Endothelial cell (in vitro differentiated cells): ENCODE results near the gene ITPKA. TPM values are rescaled to one million over a fixed set of nuclear protein-coding genes. Genes with fewer than 3 reads are reported as not detected.
A peak's percentile ranks its signal among the peaks of the same experiment; 100 is the strongest.

Experiments
- DNase-seq: peaks from one replicate; pipeline ENCODE4 v3.0.0; 2021; ENCODE audit warnings: low spot score
- H3K27ac Mint-ChIP-seq: one replicate; pipeline ENCODE4 v1.8.0; 2021; ENCODE audit warnings: mixed read lengths, inconsistent platforms; ENCODE audit not compliant: unreplicated experiment
- H3K27me3 Mint-ChIP-seq: one replicate; pipeline ENCODE4 v1.8.0; 2021; ENCODE audit warnings: mild to moderate bottlenecking, moderate library complexity, mixed read lengths, inconsistent platforms; ENCODE audit not compliant: unreplicated experiment
- H3K36me3 Mint-ChIP-seq: one replicate; pipeline ENCODE4 v1.8.0; 2021; ENCODE audit warnings: mild to moderate bottlenecking, low read depth, mixed read lengths, inconsistent platforms; ENCODE audit not compliant: unreplicated experiment
- H3K4me1 Mint-ChIP-seq: one replicate; pipeline ENCODE4 v1.8.0; 2021; ENCODE audit warnings: mild to moderate bottlenecking, mixed read lengths, inconsistent platforms; ENCODE audit not compliant: unreplicated experiment
- H3K4me3 Mint-ChIP-seq: one replicate; pipeline ENCODE4 v1.8.0; 2021; ENCODE audit warnings: mild to moderate bottlenecking, mixed read lengths, inconsistent platforms; ENCODE audit not compliant: unreplicated experiment
- H3K9me3 Mint-ChIP-seq: one replicate; pipeline ENCODE4 v1.8.0; 2021; ENCODE audit warnings: mixed read lengths, inconsistent platforms; ENCODE audit not compliant: unreplicated experiment
- total RNA-seq: library from RNA; stranded (reverse); fragmentation: NEBNext Ultra II Directional; extraction: Animal tissue kit (Norgen Biotek cat#: 25700); gene quantifications from one replicate; pipeline ENCODE4 v1.2.1, GENCODE V29; 2021; ENCODE audit not compliant: unreplicated experiment
- TF ChIP-seq, protein P1 (sequence below): fragments of 200-600 bp; sonication (generic); IDR thresholded peaks from one replicate; pipeline ENCODE4 v1.5.0; 2021; ENCODE audit warnings: antibody characterized with exemption; ENCODE audit not compliant: unreplicated experiment

Gene ITPKA
- total RNA-seq, 1 donor from 2014 or later: 4.2 TPM

DNA sequence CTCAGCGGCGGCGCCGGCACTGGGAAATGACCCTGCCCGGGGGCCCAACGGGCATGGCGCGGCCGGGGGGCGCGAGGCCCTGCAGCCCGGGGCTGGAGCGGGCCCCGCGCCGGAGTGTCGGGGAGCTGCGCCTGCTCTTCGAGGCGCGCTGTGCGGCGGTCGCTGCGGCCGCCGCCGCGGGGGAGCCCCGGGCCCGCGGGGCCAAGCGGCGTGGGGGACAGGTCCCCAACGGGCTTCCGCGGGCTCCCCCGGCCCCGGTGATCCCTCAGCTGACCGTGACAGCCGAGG lies 172 bp downstream of the ITPKA start:
- peaks cover 24% of the 10 kb centered on the region for H3K27me3 Mint-ChIP-seq
- no peak for DNase-seq
- H3K4me3 Mint-ChIP-seq: no peak overlapping the region
- H3K36me3 Mint-ChIP-seq: peaks cover 9% of the 10 kb centered on the region
- TF ChIP-seq, protein P1, sequence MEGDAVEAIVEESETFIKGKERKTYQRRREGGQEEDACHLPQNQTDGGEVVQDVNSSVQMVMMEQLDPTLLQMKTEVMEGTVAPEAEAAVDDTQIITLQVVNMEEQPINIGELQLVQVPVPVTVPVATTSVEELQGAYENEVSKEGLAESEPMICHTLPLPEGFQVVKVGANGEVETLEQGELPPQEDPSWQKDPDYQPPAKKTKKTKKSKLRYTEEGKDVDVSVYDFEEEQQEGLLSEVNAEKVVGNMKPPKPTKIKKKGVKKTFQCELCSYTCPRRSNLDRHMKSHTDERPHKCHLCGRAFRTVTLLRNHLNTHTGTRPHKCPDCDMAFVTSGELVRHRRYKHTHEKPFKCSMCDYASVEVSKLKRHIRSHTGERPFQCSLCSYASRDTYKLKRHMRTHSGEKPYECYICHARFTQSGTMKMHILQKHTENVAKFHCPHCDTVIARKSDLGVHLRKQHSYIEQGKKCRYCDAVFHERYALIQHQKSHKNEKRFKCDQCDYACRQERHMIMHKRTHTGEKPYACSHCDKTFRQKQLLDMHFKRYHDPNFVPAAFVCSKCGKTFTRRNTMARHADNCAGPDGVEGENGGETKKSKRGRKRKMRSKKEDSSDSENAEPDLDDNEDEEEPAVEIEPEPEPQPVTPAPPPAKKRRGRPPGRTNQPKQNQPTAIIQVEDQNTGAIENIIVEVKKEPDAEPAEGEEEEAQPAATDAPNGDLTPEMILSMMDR: no peak
- H3K27ac Mint-ChIP-seq: no peak overlapping the region
- no peaks in the 10 kb centered on the region for H3K9me3 Mint-ChIP-seq
- H3K4me1 Mint-ChIP-seq: peaks cover 9% of the 10 kb centered on the region

DNA sequence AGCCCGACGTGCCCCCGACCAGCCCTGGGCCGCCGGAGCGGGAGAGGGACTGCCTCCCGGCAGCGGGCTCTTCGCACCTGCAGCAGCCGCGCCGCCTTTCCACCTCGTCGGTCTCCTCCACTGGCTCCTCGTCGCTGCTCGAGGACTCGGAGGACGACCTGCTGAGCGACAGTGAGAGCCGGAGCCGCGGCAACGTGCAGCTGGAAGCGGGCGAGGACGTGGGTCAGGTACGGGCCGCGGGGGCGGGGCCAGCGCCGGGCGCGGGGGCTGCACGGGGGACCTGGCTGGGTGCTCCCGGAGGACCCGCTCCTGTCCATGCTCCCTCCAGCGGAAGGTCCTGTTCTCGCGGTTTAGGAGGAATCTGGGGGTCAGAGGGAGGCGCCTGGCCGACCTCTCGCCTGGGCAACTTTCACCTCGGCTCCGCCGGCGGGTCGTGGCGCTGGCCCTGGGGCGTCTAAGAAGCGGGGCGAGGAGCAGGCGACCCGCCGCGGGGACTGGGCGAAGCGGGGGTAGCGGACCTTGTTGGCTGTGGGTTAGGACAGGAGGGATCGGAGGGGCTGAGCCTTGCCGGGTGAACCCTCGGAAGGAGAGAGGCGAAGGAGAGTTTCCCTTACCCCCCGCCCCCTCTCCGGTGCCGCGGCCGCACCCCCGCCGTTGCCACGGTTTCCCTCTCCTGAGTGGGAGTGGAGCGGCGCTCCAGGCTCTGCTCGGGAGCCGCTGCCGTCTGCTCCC lies 682 bp downstream of the ITPKA start:
- peaks cover 9% of the 10 kb centered on the region for H3K36me3 Mint-ChIP-seq
- H3K4me1 Mint-ChIP-seq: peaks cover 9% of the 10 kb centered on the region
- no peak overlapping the region for H3K4me3 Mint-ChIP-seq
- TF ChIP-seq, protein P1: no peak
- peak; percentile 43 for DNase-seq
- peaks cover 24% of the 10 kb centered on the region for H3K27me3 Mint-ChIP-seq
- no peaks in the 10 kb centered on the region for H3K9me3 Mint-ChIP-seq
- H3K27ac Mint-ChIP-seq: no peak overlapping the region

DNA sequence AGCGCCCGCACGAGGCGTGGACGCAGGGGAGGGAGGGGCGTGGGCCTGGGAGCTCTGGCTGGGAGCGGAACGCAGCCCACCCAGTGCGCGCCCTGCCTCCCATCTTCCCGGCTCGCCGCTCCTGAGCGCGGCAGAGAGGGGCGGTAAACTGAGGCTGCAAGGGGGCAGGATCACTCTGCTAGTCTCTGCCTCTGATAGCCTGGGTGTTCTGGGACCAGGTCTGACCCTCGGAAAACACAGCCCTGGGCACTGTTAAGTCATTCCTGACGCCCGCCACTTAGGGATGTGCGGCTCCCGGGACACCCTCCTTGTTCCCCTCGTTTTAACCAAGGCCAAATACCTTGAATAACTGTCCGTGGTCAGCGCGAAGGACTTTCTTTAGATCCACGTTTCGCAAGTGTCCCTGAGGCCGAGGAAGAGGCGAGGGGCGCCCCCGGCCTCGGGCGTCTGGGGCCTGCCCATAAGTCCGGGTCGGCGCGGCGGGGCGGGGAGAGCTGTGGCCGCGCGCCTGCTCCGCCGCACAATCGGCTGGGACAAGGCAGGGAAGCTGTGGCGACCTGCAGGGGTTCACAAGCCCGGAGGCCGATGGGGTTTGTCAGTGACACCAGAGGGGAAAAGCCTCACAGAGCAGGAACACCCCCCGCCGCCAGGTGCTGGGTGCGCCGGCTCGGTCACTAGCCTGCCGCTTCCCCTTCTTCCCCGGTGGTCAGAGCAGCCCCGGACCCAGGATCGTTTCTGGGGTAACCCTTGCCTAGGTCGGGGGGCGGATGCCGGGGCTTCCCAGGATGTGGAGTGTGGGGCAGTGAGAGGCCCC lies 1.5 kb downstream of the ITPKA start:
- Mint-ChIP-seq H3K27ac (no peak overlapping the region), H3K36me3 (peaks cover 9% of the 10 kb centered on the region), H3K9me3 (no peaks in the 10 kb centered on the region), H3K27me3 (peaks cover 24% of the 10 kb centered on the region), H3K4me3 (peak overlapping the region; percentile 79), H3K4me1 (peaks cover 9% of the 10 kb centered on the region)
- TF ChIP-seq, protein P1: no peak
- peak; percentile 39 for DNase-seq

DNA sequence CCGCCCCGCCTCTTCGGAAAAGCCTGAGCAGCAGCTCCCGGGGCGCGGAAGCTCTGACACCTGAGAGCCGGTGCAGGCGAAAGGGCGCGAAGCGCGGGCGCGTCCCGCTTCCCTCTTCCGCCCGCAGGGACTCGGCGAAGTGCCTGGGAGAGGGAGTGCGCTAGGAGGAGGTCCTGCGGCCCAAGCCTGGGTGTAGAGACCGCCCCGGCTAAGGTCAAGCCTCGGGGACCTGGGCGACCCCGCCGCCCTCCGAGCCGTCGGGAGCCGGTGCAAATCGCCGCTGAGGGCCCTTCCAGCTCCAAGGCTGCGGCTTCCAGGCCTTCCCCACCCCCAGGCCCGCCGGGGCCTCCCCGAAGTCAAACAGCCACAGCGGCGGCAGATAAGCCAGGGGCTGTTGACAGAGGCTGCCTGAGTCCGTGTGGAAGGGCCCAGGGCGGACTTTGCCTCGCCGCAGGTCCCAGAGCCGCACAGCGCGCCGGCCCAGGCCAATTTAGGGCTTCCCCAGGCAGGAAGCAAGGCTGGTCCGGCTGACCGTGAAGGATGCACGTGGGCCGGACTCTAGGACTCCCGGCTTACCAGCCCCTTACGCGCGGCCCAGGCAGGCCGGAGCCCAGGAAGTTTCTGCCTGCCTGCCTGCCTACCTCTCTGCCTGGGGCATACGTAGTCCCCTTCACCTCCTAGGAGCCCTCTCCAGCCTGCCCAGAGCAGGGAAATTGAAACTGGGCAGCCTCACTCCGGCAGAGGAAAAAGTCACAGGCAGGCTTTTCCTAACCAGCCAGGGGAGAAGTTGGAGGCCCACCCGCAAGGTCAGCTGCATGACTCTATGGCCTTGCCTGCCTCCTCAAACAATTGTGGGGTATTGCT lies 2.3 kb downstream of the ITPKA start:
- Mint-ChIP-seq H3K9me3 (no peaks in the 10 kb centered on the region), H3K4me3 (no peak overlapping the region), H3K27me3 (peaks cover 30% of the 10 kb centered on the region), H3K36me3 (peaks cover 9% of the 10 kb centered on the region), H3K4me1 (peaks cover 10% of the 10 kb centered on the region), H3K27ac (no peak overlapping the region)
- TF ChIP-seq, protein P1: no peak
- peak; percentile 60 for DNase-seq
